ENCODE data around the gene OR2AE1. TPM values are rescaled to one million over a fixed set of nuclear protein-coding genes. Genes with fewer than 3 reads are reported as not detected.
"Not testable (repeated sequence)": the region's sequence is repeated elsewhere in the genome, so short reads cannot be mapped to it uniquely, and the experiment has no call there.

OR2AE1 gene
- total and polyA plus RNA-seq, 8 donors: 1.1 TPM; not detected in 7

- TF ChIP-seq POLR2A (IDR thresholded peaks at IDR 0.05) (no peak), EP300 (IDR thresholded peaks at IDR 0.05) (no peak), CTCF (IDR thresholded peaks at IDR 0.05) (no peak), POLR2AphosphoS5 (IDR thresholded peaks at IDR 0.05) (no peak)
- DNase-seq: no peak
- Histone ChIP-seq H3K36me3 (peaks cover 12 to 54% (median 51%) of the 10 kb centered on the region in 4 donors), H3K9me3 (no peaks in the 10 kb centered on the region), H3K27ac (no peak overlapping the region), H3K27me3 (no peaks in the 10 kb centered on the region), H3K4me3 (no peak overlapping the region), H3K4me1 (no peaks in the 10 kb centered on the region)
- intact Hi-C loops (cut with DNase I; ENCODE audit: low total_unique reads): no loop called here
Observed at GRCh38 chr7:99894738-99895137, 17.9 kb upstream of the OR2AE1 start.

- Histone ChIP-seq H3K4me1 (no peaks in the 10 kb centered on the region), H3K4me3 (no peak overlapping the region), H3K36me3 (peaks cover 9 to 52% (median 42%) of the 10 kb centered on the region in 4 donors), H3K27me3 (no peaks in the 10 kb centered on the region), H3K9me3 (no peaks in the 10 kb centered on the region), H3K27ac (no peak overlapping the region)
- intact Hi-C loops (cut with DNase I; ENCODE audit: low total_unique reads): no loop called here
- 70 to 77% (median 72%) methylated on average over 5 of the region's 5 CpGs for WGBS, 5 donors
- DNase-seq: no peak
- TF ChIP-seq EP300 (IDR thresholded peaks at IDR 0.05): no peak
- no peak for TF ChIP-seq POLR2A (IDR thresholded peaks at IDR 0.05)
- TF ChIP-seq POLR2AphosphoS5 (IDR thresholded peaks at IDR 0.05): no peak
- TF ChIP-seq CTCF (IDR thresholded peaks at IDR 0.05): no peak
Observed at GRCh38 chr7:99893280-99893679, 16.4 kb upstream of the OR2AE1 start.

- 94 to 98% (median 95%) methylated on average over 2 of the region's 2 CpGs for WGBS, 5 donors
- DNase-seq: not testable (repeated sequence)
Observed at GRCh38 chr7:99890348-99890747, 13.5 kb upstream of the OR2AE1 start.

GRCh38 chr7:99888366-99888765 is 11.5 kb upstream of the OR2AE1 start:
- intact Hi-C loops (cut with DNase I; ENCODE audit: low total_unique reads): not testable (repeated sequence)

More at GRCh38 chr7:99890348-99890747, 13.5 kb upstream of the OR2AE1 start:
- H3K27ac ChIP-seq; H3K9me3 ChIP-seq; H3K4me3 ChIP-seq; intact Hi-C loops (cut with DNase I; ENCODE audit: low total_unique reads); H3K27me3 ChIP-seq; H3K4me1 ChIP-seq: not testable (repeated sequence)
- H3K36me3 ChIP-seq: peaks cover 9 to 48% (median 35%) of the 10 kb centered on the region in 4 donors

GRCh38 chr7:99881370-99881769 is 4.5 kb upstream of the OR2AE1 start:
- Histone ChIP-seq H3K4me3 (no peak overlapping the region), H3K27me3 (no peaks in the 10 kb centered on the region), H3K4me1 (no peaks in the 10 kb centered on the region), H3K36me3 (peaks cover 0 to 3% (median 0%) of the 10 kb centered on the region in 4 donors), H3K27ac (no peak overlapping the region), H3K9me3 (no peaks in the 10 kb centered on the region)
- DNase-seq: no peak
- TF ChIP-seq POLR2A (IDR thresholded peaks at IDR 0.05) (no peak), EP300 (IDR thresholded peaks at IDR 0.05) (no peak), CTCF (IDR thresholded peaks at IDR 0.05) (no peak), POLR2AphosphoS5 (IDR thresholded peaks at IDR 0.05) (no peak)
- intact Hi-C loops (cut with DNase I; ENCODE audit: low total_unique reads): no loop called here
- 84 to 94% (median 88%) methylated on average over 4 of the region's 4 CpGs for WGBS, 5 donors

More at GRCh38 chr7:99888366-99888765, 11.5 kb upstream of the OR2AE1 start:
- not testable (repeated sequence) for DNase-seq, H3K27ac ChIP-seq, H3K4me1 ChIP-seq, H3K9me3 ChIP-seq, H3K27me3 ChIP-seq, H3K4me3 ChIP-seq
- 85 to 100% (median 92%) methylated on average over 9 to 22 of the region's 29 CpGs; no CpG with 5 or more reads in 1 of the 5 donors for WGBS, 5 donors
- peaks cover 9 to 48% (median 35%) of the 10 kb centered on the region in 4 donors for H3K36me3 ChIP-seq
